AG10803 (cell line): Measurements from ENCODE around the gene LMAN2.

Experiments used
- DNase-seq: peaks from one replicate; pipeline ENCODE4 v3.0.0; 2010; ENCODE audit warnings: low read depth
- H3K4me3 ChIP-seq: 2 replicates; pipeline ENCODE4 v1.5.1; 2011; ENCODE audit warnings: mild to moderate bottlenecking, low read length, control low read depth
- TF ChIP-seq, protein P1 (sequence below): conservative IDR thresholded peaks from 2 replicates; pipeline ENCODE4 v1.5.1; 2011; ENCODE audit warnings: mild to moderate bottlenecking, low read length, control low read depth, inconsistent platforms

The LMAN2 gene

GRCh38 chr5:177367981-177368868 lies 16.8 kb upstream of the LMAN2 start:
- no peak for DNase-seq
- H3K4me3 ChIP-seq, result no peak overlapping the region
- TF ChIP-seq, protein P1, sequence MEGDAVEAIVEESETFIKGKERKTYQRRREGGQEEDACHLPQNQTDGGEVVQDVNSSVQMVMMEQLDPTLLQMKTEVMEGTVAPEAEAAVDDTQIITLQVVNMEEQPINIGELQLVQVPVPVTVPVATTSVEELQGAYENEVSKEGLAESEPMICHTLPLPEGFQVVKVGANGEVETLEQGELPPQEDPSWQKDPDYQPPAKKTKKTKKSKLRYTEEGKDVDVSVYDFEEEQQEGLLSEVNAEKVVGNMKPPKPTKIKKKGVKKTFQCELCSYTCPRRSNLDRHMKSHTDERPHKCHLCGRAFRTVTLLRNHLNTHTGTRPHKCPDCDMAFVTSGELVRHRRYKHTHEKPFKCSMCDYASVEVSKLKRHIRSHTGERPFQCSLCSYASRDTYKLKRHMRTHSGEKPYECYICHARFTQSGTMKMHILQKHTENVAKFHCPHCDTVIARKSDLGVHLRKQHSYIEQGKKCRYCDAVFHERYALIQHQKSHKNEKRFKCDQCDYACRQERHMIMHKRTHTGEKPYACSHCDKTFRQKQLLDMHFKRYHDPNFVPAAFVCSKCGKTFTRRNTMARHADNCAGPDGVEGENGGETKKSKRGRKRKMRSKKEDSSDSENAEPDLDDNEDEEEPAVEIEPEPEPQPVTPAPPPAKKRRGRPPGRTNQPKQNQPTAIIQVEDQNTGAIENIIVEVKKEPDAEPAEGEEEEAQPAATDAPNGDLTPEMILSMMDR, result no peak

- no peak for DNase-seq
- TF ChIP-seq, protein P1, result 0 out of 2 replicates have a peak, but pooled peaks have one; percentile 5
- H3K4me3 ChIP-seq, result peak overlapping the region; percentile 52
Observed at GRCh38 chr5:177367323-177367848, 15.9 kb upstream of the LMAN2 start.

DNA sequence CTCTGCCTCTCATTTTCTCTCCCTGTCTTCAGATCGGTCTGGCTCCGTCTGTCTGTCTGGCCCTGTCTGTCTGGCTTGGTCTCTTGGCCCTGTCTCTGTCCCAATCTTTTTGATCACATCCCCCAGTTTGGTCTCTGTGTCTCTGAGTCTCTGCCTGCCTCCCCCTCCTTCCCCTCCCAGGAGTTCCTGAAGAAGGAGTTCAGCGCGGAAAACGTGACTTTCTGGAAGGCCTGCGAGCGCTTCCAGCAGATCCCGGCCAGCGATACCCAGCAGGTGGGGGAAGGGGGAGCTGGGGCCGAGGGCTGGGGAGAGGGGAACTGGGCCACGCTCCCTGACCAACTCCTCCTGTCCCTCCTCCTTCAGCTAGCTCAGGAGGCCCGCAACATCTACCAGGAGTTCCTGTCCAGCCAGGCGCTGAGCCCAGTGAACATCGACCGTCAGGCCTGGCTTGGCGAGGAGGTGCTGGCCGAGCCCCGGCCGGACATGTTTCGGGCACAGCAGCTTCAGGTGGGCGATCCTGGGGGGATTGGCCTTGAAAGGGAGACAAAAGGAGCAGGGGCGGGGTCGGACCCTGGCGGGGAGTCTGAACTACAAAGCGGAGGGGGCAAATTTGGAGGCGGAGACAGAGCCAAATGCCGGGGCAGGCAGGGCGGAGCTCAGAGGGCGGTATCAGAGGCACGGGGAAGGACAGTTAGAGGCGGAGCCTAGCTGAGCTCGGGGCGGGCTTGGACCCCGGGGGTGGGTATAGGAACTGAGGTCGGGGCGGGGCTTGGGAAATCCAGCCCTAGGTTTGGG lies 15.3 kb upstream of the LMAN2 start:
- DNase-seq, result peak; percentile 77
- H3K4me3 ChIP-seq, result peak overlapping the region; percentile 57
- TF ChIP-seq, protein P1, result no peak

GRCh38 chr5:177365845-177366527 lies 14.5 kb upstream of the LMAN2 start:
- H3K4me3 ChIP-seq, result no peak overlapping the region
- no peak for DNase-seq
- TF ChIP-seq, protein P1, result no peak

GRCh38 chr5:177364159-177364962 lies 12.9 kb upstream of the LMAN2 start:
- no peak for DNase-seq
- TF ChIP-seq, protein P1, result no peak
- H3K4me3 ChIP-seq, result no peak overlapping the region

- TF ChIP-seq, protein P1, result no peak
- DNase-seq, result no peak
- peak overlapping the region; percentile 35 for H3K4me3 ChIP-seq
Observed at GRCh38 chr5:177363565-177363964, 12.1 kb upstream of the LMAN2 start.
